NCI-H2196 treated with DMSO at 0.1 percent for 48 hours (cell line): ENCODE measurements around the gene PANX1.
"Not testable (repeated sequence)": the region's sequence is repeated elsewhere in the genome, so short reads cannot be mapped to it uniquely, and the experiment has no call there.

Experiments
- DNase-seq: peaks from one replicate; lab custom pipeline; 2025; ENCODE audit not compliant: unreplicated experiment; lab: John Stamatoyannopoulos, UW

PANX1 gene

GRCh38 chr11:94148189-94148588 is 19.5 kb downstream of the PANX1 start:
- no peak for DNase-seq

- DNase-seq, result no peak
Measured at GRCh38 chr11:94149431-94150017, 20.9 kb downstream of the PANX1 start.

DNA sequence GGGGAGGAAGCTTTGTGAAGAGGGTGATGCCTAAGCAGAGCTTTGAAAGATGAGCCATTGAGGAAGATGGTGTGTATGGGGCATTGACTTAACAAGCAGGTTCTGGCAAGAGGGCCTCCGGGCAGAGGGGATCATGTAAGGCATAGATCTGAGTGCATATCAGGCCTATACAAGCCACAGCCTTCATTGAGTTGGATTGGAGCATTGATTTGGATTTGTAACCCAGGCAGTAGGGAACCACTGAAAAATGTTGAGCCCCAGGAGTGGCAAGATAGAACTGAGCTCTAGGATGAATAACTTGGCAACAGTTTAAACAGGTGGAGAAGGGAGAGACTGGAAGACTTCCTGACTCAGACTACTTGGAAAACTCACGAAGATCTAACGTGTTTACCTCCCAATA is 21.4 kb downstream of the PANX1 start:
- DNase-seq, result no peak

DNA sequence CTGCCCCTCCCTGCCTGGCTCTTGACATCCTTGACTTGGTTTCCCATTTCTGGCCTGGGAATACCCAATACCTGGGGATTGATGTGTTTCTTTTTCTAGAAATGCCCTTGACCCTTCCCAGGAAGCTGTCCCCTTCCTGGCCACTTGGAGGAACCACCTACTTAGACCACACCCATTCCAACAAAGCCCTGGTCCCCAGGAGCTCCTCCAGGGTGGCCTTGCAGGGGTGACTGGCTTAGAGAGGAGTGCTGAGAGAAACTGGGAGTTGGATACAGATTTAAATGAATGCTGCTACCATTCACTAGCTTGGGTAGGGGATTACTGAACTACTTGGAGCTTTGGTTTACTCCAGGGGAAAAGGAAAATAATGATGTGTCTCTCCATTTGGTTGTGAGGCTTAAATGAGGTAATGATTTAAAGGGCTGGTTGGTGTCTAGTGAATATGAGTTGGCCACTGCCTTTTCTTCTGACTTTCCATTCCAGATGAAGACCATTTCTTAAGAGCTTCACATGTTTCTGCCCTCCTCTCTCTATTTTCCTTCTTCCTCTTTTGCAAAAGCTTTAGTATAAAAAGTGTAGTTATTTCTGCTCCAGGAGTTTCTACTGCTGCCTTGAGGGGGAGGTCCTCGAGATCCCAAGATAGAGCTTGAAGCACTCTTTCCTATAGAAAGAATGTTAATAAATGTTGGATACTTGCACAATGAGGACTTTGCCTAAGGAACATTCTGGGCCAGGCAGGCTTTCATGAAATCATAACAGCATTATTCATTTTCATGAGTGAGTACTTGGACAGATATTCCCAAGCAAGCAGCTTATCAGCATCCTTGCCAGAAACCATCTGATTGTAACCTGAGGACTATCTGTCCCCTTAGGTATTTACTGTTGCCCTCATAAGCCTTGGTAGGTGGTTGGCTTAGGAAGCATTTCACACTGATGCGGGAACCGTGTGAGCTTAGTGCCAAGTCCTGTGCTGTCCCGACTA is 22.4 kb downstream of the PANX1 start:
- DNase-seq, result no peak

DNA sequence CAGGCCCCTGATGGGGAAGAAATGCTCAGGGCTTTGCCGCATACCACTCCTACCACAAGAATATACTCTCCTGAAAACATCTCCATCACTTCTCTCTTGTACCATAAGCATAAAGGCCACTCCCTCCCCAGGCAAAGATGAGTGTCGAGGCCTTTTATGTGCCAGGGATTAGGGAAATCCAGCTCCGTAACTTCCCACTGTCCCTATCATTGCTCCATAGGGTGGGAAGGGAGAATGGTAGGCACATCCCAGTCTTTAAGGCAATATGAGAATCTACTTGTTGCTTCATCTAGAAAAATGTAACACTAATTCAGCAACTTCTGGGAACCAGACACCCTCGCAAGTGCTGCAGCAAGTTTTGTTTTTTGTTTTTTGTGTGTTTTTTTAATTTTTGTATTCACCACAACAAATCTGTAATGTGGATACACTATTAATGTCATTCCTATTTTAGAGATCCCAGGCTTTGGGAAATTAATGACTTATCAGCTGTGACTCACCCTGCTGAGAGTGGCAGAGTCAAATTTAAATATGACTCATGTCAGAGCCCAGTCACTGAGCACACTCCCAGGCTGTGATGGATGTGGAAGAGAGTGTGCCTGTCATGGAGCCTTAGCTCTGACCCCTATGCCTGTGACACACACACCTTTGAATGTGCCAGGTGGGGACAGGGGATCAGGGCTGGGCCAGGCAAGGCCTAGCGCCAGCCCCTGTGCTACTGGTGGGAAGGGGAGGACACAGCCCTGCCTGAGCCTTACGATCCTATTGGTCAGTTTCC is 23.4 kb downstream of the PANX1 start:
- DNase-seq, result no peak

- DNase-seq, result no peak
Measured at GRCh38 chr11:94152678-94153065, 24.0 kb downstream of the PANX1 start.

- DNase-seq, result no peak
Measured at GRCh38 chr11:94153320-94153719, 24.7 kb downstream of the PANX1 start.

DNA sequence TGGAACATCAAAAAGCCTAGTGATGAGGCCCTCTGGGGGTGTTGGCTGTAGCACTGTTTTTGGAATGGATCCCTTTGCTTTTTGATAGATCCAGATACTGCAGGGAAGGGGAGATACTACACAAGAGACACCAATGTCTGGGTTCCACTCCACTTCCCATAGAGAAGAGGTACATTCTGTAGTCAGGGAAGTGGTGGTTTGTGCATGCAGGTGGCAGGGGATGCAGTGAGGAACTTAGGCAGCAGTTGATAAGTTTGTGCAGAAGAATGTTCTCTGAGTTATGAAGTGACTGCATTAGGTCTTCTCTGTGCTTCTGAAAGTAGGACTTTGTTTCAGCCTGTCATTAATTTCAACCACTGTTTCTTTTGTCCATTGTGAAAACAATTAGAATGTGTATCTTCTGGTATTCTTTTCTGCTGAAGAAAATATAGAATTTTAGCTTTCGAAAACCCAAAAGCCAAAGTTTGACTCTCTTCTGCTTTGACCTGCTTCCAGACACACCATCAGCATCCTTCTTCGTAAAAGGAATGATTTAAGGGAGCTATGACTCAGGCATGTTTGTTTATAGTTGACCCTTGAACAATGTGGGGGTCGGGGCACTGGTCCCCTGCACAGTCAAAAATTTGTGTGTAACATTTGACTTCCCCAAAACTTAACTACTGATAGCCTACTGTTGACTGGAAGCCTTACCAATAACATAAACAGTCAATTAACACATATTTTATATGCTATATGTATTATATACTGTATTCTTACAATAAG is 25.6 kb downstream of the PANX1 start:
- DNase-seq, result no peak

GRCh38 chr11:94157339-94157738 is 28.7 kb downstream of the PANX1 start:
- DNase-seq, result not testable (repeated sequence)

DNA sequence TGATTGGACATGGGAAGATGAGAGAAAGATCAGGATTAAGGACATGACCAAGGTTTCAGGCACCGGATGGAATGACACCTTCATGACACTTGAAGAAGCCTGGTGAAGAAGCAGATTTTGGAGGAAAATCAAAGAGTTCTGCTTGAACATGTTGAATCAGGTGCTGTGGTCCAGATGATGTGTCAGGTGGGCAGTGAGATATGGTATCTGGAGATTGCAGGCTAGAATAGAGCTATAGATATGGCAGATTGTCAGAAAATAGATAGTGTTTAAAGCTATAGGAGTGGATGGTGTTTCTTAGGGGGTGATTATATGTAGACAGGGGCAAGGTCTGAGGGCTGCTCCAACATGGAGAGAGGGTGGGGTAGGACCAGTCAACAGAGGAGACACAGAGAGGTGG is 40.2 kb downstream of the PANX1 start:
- DNase-seq, result no peak

DNA sequence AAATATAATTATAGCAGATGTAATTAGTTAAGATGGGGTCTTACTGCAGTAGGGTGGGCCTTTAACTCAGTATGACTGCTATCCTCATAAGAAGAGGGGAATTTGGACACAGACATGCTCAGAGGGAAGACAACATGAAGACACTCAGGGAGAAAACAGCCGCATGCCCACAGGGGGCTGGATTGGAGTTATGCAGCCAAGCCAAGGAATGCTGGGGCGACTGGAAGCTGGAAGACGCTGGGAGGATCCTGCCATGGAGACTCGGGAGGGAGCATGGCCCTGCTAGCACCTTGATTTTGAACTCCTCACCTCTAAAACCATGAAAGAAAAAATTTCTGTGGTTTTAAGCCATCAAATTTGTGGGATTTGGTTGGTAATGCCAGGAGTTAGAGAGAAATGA is 40.9 kb downstream of the PANX1 start:
- DNase-seq, result no peak

- no peak for DNase-seq
Measured at GRCh38 chr11:94169930-94170545, 41.4 kb downstream of the PANX1 start.

DNA sequence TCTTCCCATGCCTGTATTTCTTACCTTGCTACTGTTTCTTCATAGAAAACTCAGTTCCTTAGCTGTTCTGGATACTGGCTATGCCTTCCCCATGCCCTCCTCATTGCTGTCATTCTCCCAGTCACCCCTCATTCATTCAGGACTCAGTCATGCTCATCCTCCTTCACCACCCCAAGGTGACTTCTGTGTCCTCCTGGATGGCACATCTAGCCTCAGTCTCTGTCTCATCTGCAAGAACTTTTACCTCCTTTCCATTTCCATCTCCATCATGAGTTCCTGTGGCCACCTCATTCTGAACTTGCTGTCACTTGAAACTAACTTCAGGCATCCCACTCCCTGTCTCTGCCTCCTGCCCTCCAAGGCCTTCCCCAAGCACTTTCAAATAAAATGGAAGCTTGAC is 42.3 kb downstream of the PANX1 start:
- no peak for DNase-seq

GRCh38 chr11:94171693-94172440 is 43.2 kb downstream of the PANX1 start:
- DNase-seq, result no peak

DNA sequence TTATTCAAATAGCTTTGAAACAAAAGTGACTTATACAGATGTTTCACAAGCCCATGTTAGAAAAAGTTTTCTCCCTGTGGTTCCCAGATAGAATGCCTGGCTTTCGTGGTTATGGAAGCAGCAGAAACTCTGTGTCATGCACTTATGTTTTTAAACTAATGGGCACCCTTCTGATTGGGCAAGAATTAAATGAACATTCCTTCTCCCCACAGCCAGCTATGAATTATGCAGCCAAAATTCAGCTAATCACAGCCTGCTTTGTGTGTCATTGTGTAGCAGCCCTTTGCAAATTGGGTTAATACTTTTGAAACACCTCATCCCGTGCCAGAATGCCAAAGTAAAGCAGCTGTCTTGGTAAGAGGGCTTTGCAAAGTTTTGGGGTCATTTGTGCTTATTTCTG is 46.9 kb downstream of the PANX1 start:
- DNase-seq, result no peak

DNA sequence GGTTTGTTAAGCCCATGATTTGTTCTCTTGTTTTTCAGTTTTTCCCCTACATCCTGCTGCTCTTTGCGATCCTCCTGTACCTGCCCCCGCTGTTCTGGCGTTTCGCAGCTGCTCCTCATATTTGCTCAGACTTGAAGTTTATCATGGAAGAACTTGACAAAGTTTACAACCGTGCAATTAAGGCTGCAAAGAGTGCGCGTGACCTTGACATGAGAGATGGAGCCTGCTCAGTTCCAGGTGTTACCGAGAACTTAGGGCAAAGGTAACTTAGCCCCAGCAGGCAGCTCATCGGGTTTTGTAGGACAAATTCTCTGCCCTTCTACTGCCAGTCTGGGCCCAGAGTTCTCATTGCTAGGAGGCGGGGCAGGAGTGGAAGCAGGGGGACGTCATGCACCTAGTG is 49.7 kb downstream of the PANX1 start:
- no peak for DNase-seq

GRCh38 chr11:94179696-94180095 is 51.1 kb downstream of the PANX1 start:
- DNase-seq, result no peak

- DNase-seq, result no peak
Measured at GRCh38 chr11:94181526-94181925, 52.9 kb downstream of the PANX1 start.

GRCh38 chr11:94181943-94182342 is 53.3 kb downstream of the PANX1 start:
- DNase-seq, result no peak
